ENCODE data around the gene KCNAB3.

KCNAB3 gene

GRCh38 chr17:7873051-7873450 is 56.6 kb downstream of the KCNAB3 start:
- DNase-seq, result no peak
